ENCODE data around the gene ROCK2. TPM values are rescaled to one million over a fixed set of nuclear protein-coding genes. Genes with fewer than 3 reads are reported as not detected.

The ROCK2 gene
- total RNA-seq, 3 donors from 2014 or later = 67.7 to 77.8 (median 71.0) TPM

- Histone ChIP-seq H3K4me3 (no peak overlapping the region), H3K4me1 (ENCODE audit: low read depth) (no peaks in the 10 kb centered on the region), H3K36me3 (ENCODE audit: low read depth) (no peaks in the 10 kb centered on the region), H3K9me3 (no peaks in the 10 kb centered on the region)
- no peak for ATAC-seq
- TF ChIP-seq CTCF (IDR thresholded peaks at IDR 0.05) = no peak
- no peak for DNase-seq
- intact Hi-C loops (cut with DNase I, micrococcal nuclease) = no loop called here
Observed at GRCh38 chr2:11161747-11162146, 182.7 kb downstream of the ROCK2 start.

- ATAC-seq (peak; percentile 54), DNase-seq (peak in 1 of 3 donors; percentile 22)
- intact Hi-C loops (cut with DNase I, micrococcal nuclease) = no loop called here
- peaks cover 7% of the 10 kb centered on the region for H3K4me1 ChIP-seq (ENCODE audit: low read depth)
- no peak overlapping the region for H3K4me3 ChIP-seq
- H3K36me3 ChIP-seq (ENCODE audit: low read depth) = no peaks in the 10 kb centered on the region
- no peak for TF ChIP-seq CTCF (IDR thresholded peaks at IDR 0.05)
- H3K9me3 ChIP-seq = no peaks in the 10 kb centered on the region
Observed at GRCh38 chr2:11160731-11161455, 183.5 kb downstream of the ROCK2 start.

- ATAC-seq = no peak
- intact Hi-C loops (cut with DNase I, micrococcal nuclease) = no loop called here
- no peak for TF ChIP-seq CTCF (IDR thresholded peaks at IDR 0.05)
Observed at GRCh38 chr2:11160256-11160655, 184.2 kb downstream of the ROCK2 start.

GRCh38 chr2:11159574-11160170 is 184.8 kb downstream of the ROCK2 start:
- ATAC-seq (no peak), DNase-seq (no peak)
- TF ChIP-seq CTCF (IDR thresholded peaks at IDR 0.05) = no peak
- Histone ChIP-seq H3K4me1 (ENCODE audit: low read depth) (peaks cover 9% of the 10 kb centered on the region), H3K4me3 (no peak overlapping the region), H3K9me3 (no peaks in the 10 kb centered on the region), H3K36me3 (ENCODE audit: low read depth) (no peaks in the 10 kb centered on the region)
- intact Hi-C loops (cut with DNase I, micrococcal nuclease) = no loop called here

More at GRCh38 chr2:11160256-11160655, 184.2 kb downstream of the ROCK2 start:
- Histone ChIP-seq H3K4me3 (no peak overlapping the region), H3K9me3 (no peaks in the 10 kb centered on the region), H3K36me3 (ENCODE audit: low read depth) (no peaks in the 10 kb centered on the region), H3K4me1 (ENCODE audit: low read depth) (peaks cover 9% of the 10 kb centered on the region)
- no peak for DNase-seq

- DNase-seq (no peak), ATAC-seq (no peak)
- intact Hi-C loops (cut with DNase I, micrococcal nuclease) = no loop called here
- Histone ChIP-seq H3K9me3 (no peaks in the 10 kb centered on the region), H3K4me3 (no peak overlapping the region), H3K4me1 (ENCODE audit: low read depth) (peaks cover 9% of the 10 kb centered on the region), H3K36me3 (ENCODE audit: low read depth) (no peaks in the 10 kb centered on the region)
- no peak for TF ChIP-seq CTCF (IDR thresholded peaks at IDR 0.05)
Observed at GRCh38 chr2:11158916-11159573, 185.4 kb downstream of the ROCK2 start.
